Measurements from ENCODE around the gene KLHDC3. TPM values are rescaled to one million over a fixed set of nuclear protein-coding genes. Genes with fewer than 3 reads are reported as not detected.

KLHDC3 gene
- total and polyA plus RNA-seq, 9 of the 15 experiments (the other 6 are each of a cell fraction or from before 2014, with no cell fraction given): 4.5 to 171 (median 107) TPM

GRCh38 chr6:42978839-42979522 is 35.1 kb upstream of the KLHDC3 start, which contains the start of gene PEX6 (continued):
- TF ChIP-seq ZNF518B (CRISPR knock-in tag; IDR thresholded peaks at IDR 0.05): no peak
- no peak for TF ChIP-seq ZNF165 (CRISPR knock-in tag; IDR thresholded peaks at IDR 0.05; ENCODE audit: borderline replicate concordance)
- no peak for TF ChIP-seq SLC30A9 (CRISPR knock-in tag; IDR thresholded peaks at IDR 0.05)
- TF ChIP-seq RBM15 (IDR thresholded peaks at IDR 0.05; ENCODE audit: insufficient read depth, low read length): no peak
- peak; percentile 53 for TF ChIP-seq FUS (optimal IDR thresholded peaks at IDR 0.05; ENCODE audit: low read depth, low read length)
- no peak for TF ChIP-seq NFIX (CRISPR knock-in tag; IDR thresholded peaks at IDR 0.05; ENCODE audit: low read depth)
- no peak for TF ChIP-seq BRCA1 (IDR thresholded peaks at IDR 0.05)
- no peak for TF ChIP-seq BRCA1 (CRISPR knock-in tag; IDR thresholded peaks at IDR 0.05)
- no peak for TF ChIP-seq NR3C1 (CRISPR knock-in tag; IDR thresholded peaks at IDR 0.05)
- peak; percentile 31 for TF ChIP-seq NR2C1 (IDR thresholded peaks at IDR 0.05)
- TF ChIP-seq NR2C1 (tag; IDR thresholded peaks at IDR 0.05): peak; percentile 65; the same call in 1 of the 2 replicates
- TF ChIP-seq ZFPM2 (CRISPR knock-in tag; IDR thresholded peaks at IDR 0.05): no peak
- TF ChIP-seq NRF1 (conservative IDR thresholded peaks at IDR 0.05 in 1 of 2, IDR thresholded peaks at IDR 0.05 in 1 of 2): peak; percentile 83 to 87
- peak; percentile 60 for TF ChIP-seq RFX1 (IDR thresholded peaks at IDR 0.05)
- no peak for TF ChIP-seq ZNF507 (tag; conservative IDR thresholded peaks at IDR 0.05)
- peak in 1 of 2 experiments; percentile 55; a peak in 1 of 4 replicates for TF ChIP-seq ZMIZ1 (IDR thresholded peaks at IDR 0.05; ENCODE audit: low read depth in 2 of 2, low read length in 2 of 2)
- peak; percentile 40; the same call in 1 of the 2 replicates for TF ChIP-seq LARP7 (IDR thresholded peaks at IDR 0.05)
- TF ChIP-seq NFRKB (IDR thresholded peaks at IDR 0.05; ENCODE audit: low read depth): 0 out of 2 replicates have a peak, but pooled peaks have one; percentile 74
- TF ChIP-seq NCOR1 (IDR thresholded peaks at IDR 0.05): no peak
- no peak for TF ChIP-seq NCOA2 (IDR thresholded peaks at IDR 0.05; ENCODE audit: partially characterized antibody in 2 of 2)
- no peak for TF ChIP-seq NR0B1 (IDR thresholded peaks at IDR 0.05; ENCODE audit: partially characterized antibody)
- TF ChIP-seq HEY1 (CRISPR knock-in tag; IDR thresholded peaks at IDR 0.05; ENCODE audit: borderline replicate concordance): no peak
- peak; percentile 93 for TF ChIP-seq ELF1 (tag; IDR thresholded peaks at IDR 0.05)
